ENCODE results near the gene ZNHIT6.

ZNHIT6 gene

GRCh38 chr1:85697895-85698294 is 10.3 kb downstream of the ZNHIT6 start:
- H3K36me3 ChIP-seq (ENCODE audit: control insufficient read depth in 2 of 2, insufficient read depth in 1 of 2, low read length in 2 of 2), result peaks cover 16 to 38% of the 10 kb centered on the region in 2 experiments
- POLR2A ChIA-PET, result no interaction called here
- CTCF ChIA-PET, result interaction anchor here (0.6 to 0.7 kb wide), 2 partner anchors 9 to 17 kb away, joined by 3 read pairs; no protein-coding TSS in a partner anchor
- no peak overlapping the region for H3K27ac ChIP-seq (ENCODE audit: extremely low read depth, low read depth, low read length)
- TF ChIP-seq GLIS1 (tag by site-specific recombination; IDR thresholded peaks at IDR 0.05) (no peak), PRDM6 (tag by site-specific recombination; IDR thresholded peaks at IDR 0.05) (no peak), ZNF24 (tag by site-specific recombination; IDR thresholded peaks at IDR 0.05) (no peak), ZNF138 (tag by site-specific recombination; IDR thresholded peaks at IDR 0.05; ENCODE audit: borderline replicate concordance) (no peak), ZNF341 (tag by site-specific recombination; IDR thresholded peaks at IDR 0.05; ENCODE audit: low read depth) (no peak), ZNF175 (tag by site-specific recombination; IDR thresholded peaks at IDR 0.05) (no peak), KLF16 (tag by site-specific recombination; IDR thresholded peaks at IDR 0.05) (no peak), GLI4 (tag by site-specific recombination; IDR thresholded peaks at IDR 0.05) (no peak), ZNF335 (tag by site-specific recombination; conservative IDR thresholded peaks at IDR 0.05) (no peak), ZNF544 (tag by site-specific recombination; IDR thresholded peaks at IDR 0.05) (no peak), ZNF791 (tag by site-specific recombination; IDR thresholded peaks at IDR 0.05) (no peak), ZNF664 (tag by site-specific recombination; IDR thresholded peaks at IDR 0.05) (no peak), ZNF404 (tag by site-specific recombination; IDR thresholded peaks at IDR 0.05) (no peak), ZNF473 (tag by site-specific recombination; IDR thresholded peaks at IDR 0.05) (no peak), ZNF514 (tag by site-specific recombination; IDR thresholded peaks at IDR 0.05) (no peak), ZNF324 (tag by site-specific recombination; IDR thresholded peaks at IDR 0.05) (no peak), ZNF211 (tag by site-specific recombination; IDR thresholded peaks at IDR 0.05; ENCODE audit: low read depth) (no peak)
- TF ChIP-seq, protein P1, sequence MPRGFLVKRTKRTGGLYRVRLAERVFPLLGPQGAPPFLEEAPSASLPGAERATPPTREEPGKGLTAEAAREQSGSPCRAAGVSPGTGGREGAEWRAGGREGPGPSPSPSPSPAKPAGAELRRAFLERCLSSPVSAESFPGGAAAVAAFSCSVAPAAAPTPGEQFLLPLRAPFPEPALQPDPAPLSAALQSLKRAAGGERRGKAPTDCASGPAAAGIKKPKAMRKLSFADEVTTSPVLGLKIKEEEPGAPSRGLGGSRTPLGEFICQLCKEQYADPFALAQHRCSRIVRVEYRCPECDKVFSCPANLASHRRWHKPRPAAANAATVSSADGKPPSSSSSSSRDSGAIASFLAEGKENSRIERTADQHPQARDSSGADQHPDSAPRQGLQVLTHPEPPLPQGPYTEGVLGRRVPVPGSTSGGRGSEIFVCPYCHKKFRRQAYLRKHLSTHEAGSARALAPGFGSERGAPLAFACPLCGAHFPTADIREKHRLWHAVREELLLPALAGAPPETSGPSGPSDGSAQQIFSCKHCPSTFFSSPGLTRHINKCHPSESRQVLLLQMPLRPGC (tag by site-specific recombination; IDR thresholded peaks at IDR 0.05), result no peak
- TF ChIP-seq, protein P2, sequence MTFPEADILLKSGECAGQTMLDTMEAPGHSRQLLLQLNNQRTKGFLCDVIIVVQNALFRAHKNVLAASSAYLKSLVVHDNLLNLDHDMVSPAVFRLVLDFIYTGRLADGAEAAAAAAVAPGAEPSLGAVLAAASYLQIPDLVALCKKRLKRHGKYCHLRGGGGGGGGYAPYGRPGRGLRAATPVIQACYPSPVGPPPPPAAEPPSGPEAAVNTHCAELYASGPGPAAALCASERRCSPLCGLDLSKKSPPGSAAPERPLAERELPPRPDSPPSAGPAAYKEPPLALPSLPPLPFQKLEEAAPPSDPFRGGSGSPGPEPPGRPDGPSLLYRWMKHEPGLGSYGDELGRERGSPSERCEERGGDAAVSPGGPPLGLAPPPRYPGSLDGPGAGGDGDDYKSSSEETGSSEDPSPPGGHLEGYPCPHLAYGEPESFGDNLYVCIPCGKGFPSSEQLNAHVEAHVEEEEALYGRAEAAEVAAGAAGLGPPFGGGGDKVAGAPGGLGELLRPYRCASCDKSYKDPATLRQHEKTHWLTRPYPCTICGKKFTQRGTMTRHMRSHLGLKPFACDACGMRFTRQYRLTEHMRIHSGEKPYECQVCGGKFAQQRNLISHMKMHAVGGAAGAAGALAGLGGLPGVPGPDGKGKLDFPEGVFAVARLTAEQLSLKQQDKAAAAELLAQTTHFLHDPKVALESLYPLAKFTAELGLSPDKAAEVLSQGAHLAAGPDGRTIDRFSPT (tag by site-specific recombination; IDR thresholded peaks at IDR 0.05), result no peak
- no peaks in the 10 kb centered on the region for H3K9me3 ChIP-seq (ENCODE audit: control insufficient read depth, insufficient read depth, low read depth, low read length)
- no peak overlapping the region for H3K4me3 ChIP-seq (ENCODE audit: low read depth, low read length)
- no peaks in the 10 kb centered on the region for H3K4me1 ChIP-seq (ENCODE audit: control insufficient read depth, insufficient read depth, low read length)

DNA sequence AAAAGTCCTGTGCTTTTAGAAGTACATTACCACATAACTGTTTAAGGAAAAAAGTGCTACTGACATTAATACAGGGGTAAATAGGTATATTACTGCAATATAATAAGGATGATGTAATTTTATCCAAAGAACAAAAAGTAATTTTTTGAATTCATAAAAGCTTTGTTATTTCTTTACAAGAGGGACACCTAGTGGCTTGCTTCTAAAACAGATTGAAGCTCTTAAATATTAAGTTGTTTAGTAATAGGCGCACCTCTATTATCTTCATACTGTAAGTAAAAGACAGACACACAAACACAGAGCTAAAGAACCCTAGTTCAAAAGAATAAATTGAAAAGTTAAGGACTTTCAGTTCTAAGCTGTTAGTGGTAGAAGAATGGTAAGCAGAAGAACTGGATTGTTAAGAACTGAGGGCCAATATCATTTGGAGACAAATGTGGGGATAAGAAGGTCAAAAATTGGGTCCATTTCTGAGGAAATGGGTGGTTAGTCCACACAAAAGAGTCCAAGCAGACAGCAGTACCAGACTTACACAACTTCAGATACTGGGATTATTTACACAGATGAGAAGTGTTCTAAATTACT is 15.4 kb downstream of the ZNHIT6 start:
- H3K4me1 ChIP-seq (ENCODE audit: control insufficient read depth, insufficient read depth, low read length), result no peaks in the 10 kb centered on the region
- CTCF ChIA-PET, result interaction anchor here (0.5 to 3.3 kb wide), 45 partner anchors 8 to 748 kb away, joined by 3 to 48 read pairs (median 4); no protein-coding TSS in a partner anchor
- peaks cover 5 to 26% of the 10 kb centered on the region in 2 experiments for H3K36me3 ChIP-seq (ENCODE audit: control insufficient read depth in 2 of 2, insufficient read depth in 1 of 2, low read length in 2 of 2)
- no peaks in the 10 kb centered on the region for H3K9me3 ChIP-seq (ENCODE audit: control insufficient read depth, insufficient read depth, low read depth, low read length)
- TF ChIP-seq PRDM6 (tag by site-specific recombination; IDR thresholded peaks at IDR 0.05) (peak; percentile 63; the same call in 1 of the 2 replicates), ZNF138 (tag by site-specific recombination; IDR thresholded peaks at IDR 0.05; ENCODE audit: borderline replicate concordance) (no peak), ZNF654 (tag by site-specific recombination; IDR thresholded peaks at IDR 0.05; ENCODE audit: low read depth) (peak; percentile 61), ATF2 (tag by site-specific recombination; IDR thresholded peaks at IDR 0.05; ENCODE audit: low read depth) (peak; percentile 48), ZNF175 (tag by site-specific recombination; IDR thresholded peaks at IDR 0.05) (no peak), ZNF792 (tag by site-specific recombination; IDR thresholded peaks at IDR 0.05) (no peak), ZNF302 (tag by site-specific recombination; IDR thresholded peaks at IDR 0.05; ENCODE audit: low read depth) (no peak)
- TF ChIP-seq, protein P3, sequence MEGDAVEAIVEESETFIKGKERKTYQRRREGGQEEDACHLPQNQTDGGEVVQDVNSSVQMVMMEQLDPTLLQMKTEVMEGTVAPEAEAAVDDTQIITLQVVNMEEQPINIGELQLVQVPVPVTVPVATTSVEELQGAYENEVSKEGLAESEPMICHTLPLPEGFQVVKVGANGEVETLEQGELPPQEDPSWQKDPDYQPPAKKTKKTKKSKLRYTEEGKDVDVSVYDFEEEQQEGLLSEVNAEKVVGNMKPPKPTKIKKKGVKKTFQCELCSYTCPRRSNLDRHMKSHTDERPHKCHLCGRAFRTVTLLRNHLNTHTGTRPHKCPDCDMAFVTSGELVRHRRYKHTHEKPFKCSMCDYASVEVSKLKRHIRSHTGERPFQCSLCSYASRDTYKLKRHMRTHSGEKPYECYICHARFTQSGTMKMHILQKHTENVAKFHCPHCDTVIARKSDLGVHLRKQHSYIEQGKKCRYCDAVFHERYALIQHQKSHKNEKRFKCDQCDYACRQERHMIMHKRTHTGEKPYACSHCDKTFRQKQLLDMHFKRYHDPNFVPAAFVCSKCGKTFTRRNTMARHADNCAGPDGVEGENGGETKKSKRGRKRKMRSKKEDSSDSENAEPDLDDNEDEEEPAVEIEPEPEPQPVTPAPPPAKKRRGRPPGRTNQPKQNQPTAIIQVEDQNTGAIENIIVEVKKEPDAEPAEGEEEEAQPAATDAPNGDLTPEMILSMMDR (tag by site-specific recombination; IDR thresholded peaks at IDR 0.05), result 0 out of 2 replicates have a peak, but pooled peaks have one; percentile 8
- H3K27ac ChIP-seq (ENCODE audit: extremely low read depth, low read depth, low read length), result no peak overlapping the region
- H3K4me3 ChIP-seq (ENCODE audit: low read depth, low read length), result no peak overlapping the region
- POLR2A ChIA-PET, result interaction anchor here (2.4 kb wide), 1 partner anchor 110 kb away, joined by 30 read pairs; the partner anchor contains the start of gene CCN1
